HG03135 (cell line): ENCODE data around the gene VPS50.

ENCODE experiments used
- ATAC-seq: cut with Tn5 transposase; IDR thresholded peaks from one replicate; pipeline ENCODE4 v1.9.1; 2021; ENCODE audit warnings: mild to moderate bottlenecking, moderate library complexity; ENCODE audit not compliant: unreplicated experiment

VPS50 gene

GRCh38 chr7:93399642-93400041 is 167.5 kb downstream of the VPS50 start:
- no peak for ATAC-seq

- no peak for ATAC-seq
Measured at GRCh38 chr7:93402944-93403343, 170.8 kb downstream of the VPS50 start.

DNA sequence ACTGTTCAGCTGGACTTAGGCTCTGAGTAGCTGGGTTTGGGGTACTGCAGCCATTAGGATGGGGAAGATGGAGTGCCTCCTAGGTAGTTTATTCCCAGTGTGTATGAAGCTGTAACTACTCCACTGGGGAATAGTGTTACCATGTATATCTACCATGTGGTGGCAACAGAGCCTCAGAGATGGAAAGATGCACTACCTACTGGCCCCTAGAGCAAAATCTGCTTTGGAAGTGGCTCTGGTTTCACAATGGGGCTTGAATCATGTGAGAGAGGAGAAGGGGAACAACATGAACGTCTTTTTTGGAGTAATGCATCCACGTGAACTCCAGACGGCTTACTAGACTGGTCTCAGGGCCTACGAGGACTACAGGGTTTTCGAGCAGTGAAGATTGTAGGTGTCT is 175.1 kb downstream of the VPS50 start:
- ATAC-seq = no peak

DNA sequence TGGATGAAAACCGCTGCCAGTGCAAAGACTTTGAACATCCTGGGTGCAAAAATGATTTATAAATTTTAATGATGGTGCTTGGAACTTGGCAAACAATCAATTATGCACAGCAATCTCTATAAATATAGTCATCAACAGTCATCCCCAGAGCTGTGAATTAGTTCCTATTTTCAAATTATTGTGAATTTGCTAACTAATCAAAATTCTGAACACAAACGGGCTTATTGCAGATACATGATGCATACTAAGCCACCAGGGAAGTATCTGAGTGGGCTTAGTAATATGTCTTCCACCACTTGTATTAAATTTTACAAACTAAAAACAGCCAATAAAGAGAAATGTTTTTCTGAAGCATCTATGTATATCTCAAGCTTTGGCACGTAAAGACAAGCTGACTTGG is 177.2 kb downstream of the VPS50 start:
- no peak for ATAC-seq
